Measurements from ENCODE around the gene CTTNBP2. TPM values are rescaled to one million over a fixed set of nuclear protein-coding genes. Genes with fewer than 3 reads are reported as not detected.

Gene CTTNBP2
- total and polyA plus RNA-seq, 2 of the 4 experiments (the other 2 are of a cell fraction): 6.6 to 11.3 TPM

DNA sequence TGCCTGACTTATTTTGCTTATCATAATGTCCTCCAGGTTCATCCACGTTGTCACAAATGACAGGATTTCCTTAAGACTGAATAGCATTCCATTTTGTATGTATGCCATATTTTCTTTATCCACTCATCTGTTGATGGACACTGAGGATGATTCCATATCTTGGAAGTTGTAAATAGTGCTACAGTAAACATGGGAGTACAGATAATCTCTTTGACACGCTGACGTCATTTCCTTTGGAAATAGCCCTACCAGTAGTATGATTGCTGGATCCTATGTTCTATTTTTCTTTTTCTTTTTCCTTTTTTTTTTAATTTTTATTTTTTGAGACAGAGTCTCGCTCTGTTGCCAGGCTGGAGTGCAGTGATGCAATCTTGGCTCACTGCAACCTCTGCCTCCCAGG is 167.6 kb downstream of the CTTNBP2 start:
- in situ Hi-C loops (cut with MboI; ENCODE audit: low sequenced_read_pairs): loop anchor here (25.0 kb wide), 1 partner anchor 768 kb away; no protein-coding TSS in a partner anchor

More for the DNA sequence above, 167.6 kb downstream of the CTTNBP2 start:
- TF ChIP-seq MAFK (IDR thresholded peaks at IDR 0.05; ENCODE audit: low read depth, low read length) (no peak), CTCF (conservative IDR thresholded peaks at IDR 0.05; ENCODE audit: low read depth, low read length) (no peak), RAD21 (IDR thresholded peaks at IDR 0.05; ENCODE audit: low read length) (no peak), BHLHE40 (IDR thresholded peaks at IDR 0.05; ENCODE audit: low read depth, low read length) (no peak), CHD1 (IDR thresholded peaks at IDR 0.05; ENCODE audit: low read depth, low read length) (no peak), MAZ (IDR thresholded peaks at IDR 0.05; ENCODE audit: borderline replicate concordance, low read depth, low read length) (no peak), POLR2A (IDR thresholded peaks at IDR 0.05; ENCODE audit: low read depth, low read length) (no peak), FOS (IDR thresholded peaks at IDR 0.05; ENCODE audit: low read depth, low read length) (no peak)
- TF ChIP-seq, protein P1, sequence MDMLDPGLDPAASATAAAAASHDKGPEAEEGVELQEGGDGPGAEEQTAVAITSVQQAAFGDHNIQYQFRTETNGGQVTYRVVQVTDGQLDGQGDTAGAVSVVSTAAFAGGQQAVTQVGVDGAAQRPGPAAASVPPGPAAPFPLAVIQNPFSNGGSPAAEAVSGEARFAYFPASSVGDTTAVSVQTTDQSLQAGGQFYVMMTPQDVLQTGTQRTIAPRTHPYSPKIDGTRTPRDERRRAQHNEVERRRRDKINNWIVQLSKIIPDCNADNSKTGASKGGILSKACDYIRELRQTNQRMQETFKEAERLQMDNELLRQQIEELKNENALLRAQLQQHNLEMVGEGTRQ (IDR thresholded peaks at IDR 0.05; ENCODE audit: low read depth, low read length): no peak
- no peak overlapping the region for H2AFZ ChIP-seq (replicated peaks; ENCODE audit: low read length, poor library complexity)
- H3K36me3 ChIP-seq (ENCODE audit: control insufficient read depth, insufficient read depth, low read length): no peaks in the 10 kb centered on the region
- H3K27me3 ChIP-seq (ENCODE audit: control insufficient read depth, insufficient read depth, low read length): no peaks in the 10 kb centered on the region
- H4K5ac ChIP-seq (ENCODE audit: low read depth, low read length): no peak overlapping the region
- no peak overlapping the region for H3K56ac ChIP-seq (ENCODE audit: extremely low read depth, insufficient read depth, low read length)
- DNase-seq (no peak), ATAC-seq (ENCODE audit: low read depth) (no peak)
- H3K18ac ChIP-seq (ENCODE audit: low read depth, low read length): no peak overlapping the region
- no peaks in the 10 kb centered on the region for H3K9me1 ChIP-seq (ENCODE audit: insufficient read depth, low read length)
- intact Hi-C loops (cut with micrococcal nuclease): no loop called here
- H3K4ac ChIP-seq (ENCODE audit: low read depth, low read length): no peak overlapping the region
- H2BK20ac ChIP-seq (ENCODE audit: low read depth, low read length): no peak overlapping the region
- POLR2A ChIA-PET (ENCODE audit: unreplicated experiment): no interaction called here
- H3K4me2 ChIP-seq (ENCODE audit: low read depth, low read length): no peak overlapping the region
- no peaks in the 10 kb centered on the region for H3K79me1 ChIP-seq (ENCODE audit: low read depth in 1 of 2, low read length in 2 of 2)
- dilution Hi-C loops (cut with HindIII; ENCODE audit: low sequenced_read_pairs, unreplicated experiment): no loop called here
- no peak overlapping the region for H3K9ac ChIP-seq (ENCODE audit: low read depth, low read length)
- H3K27ac ChIP-seq (ENCODE audit: insufficient read depth, low read length): no peak overlapping the region
- no peak overlapping the region for H3K4me3 ChIP-seq (ENCODE audit: insufficient read depth, low read depth, low read length)
- no peak overlapping the region for H3K14ac ChIP-seq (replicated peaks; ENCODE audit: low read depth, low read length)
- H2AK5ac ChIP-seq (ENCODE audit: low read depth, low read length): no peak overlapping the region
- CTCF ChIA-PET: no interaction called here
- no TSS peak for BruUV-seq (replicated peaks)
- H2BK120ac ChIP-seq (ENCODE audit: low read depth, low read length): no peak overlapping the region
- no peak overlapping the region for H4K8ac ChIP-seq (ENCODE audit: low read depth in 2 of 2, low read length in 2 of 2)
- H3K4me1 ChIP-seq (ENCODE audit: control insufficient read depth, insufficient read depth, low read length): no peaks in the 10 kb centered on the region
- no peak overlapping the region for H2BK15ac ChIP-seq (ENCODE audit: low read depth, low read length)
- no peaks in the 10 kb centered on the region for H4K20me1 ChIP-seq (ENCODE audit: insufficient read depth, low read length)
- no peak overlapping the region for H3K23ac ChIP-seq (ENCODE audit: low read depth, low read length)
- H4K91ac ChIP-seq (ENCODE audit: insufficient read depth, low read depth, low read length): no peak overlapping the region
- WGBS, 2 experiments (ENCODE audit: extremely low coverage in 2 of 2, insufficient read length in 1 of 2): no CpG with 5 or more reads among the region's 4 CpGs
- H2BK5ac ChIP-seq (ENCODE audit: low read depth, low read length, poor library complexity, severe bottlenecking): no peak overlapping the region
- H2AK9ac ChIP-seq (replicated peaks; ENCODE audit: low read depth, low read length, poor library complexity): no peak overlapping the region
- no peaks in the 10 kb centered on the region for H3K9me3 ChIP-seq (ENCODE audit: control insufficient read depth, insufficient read depth, low read length)
